CD14-positive monocyte (primary cell): ENCODE measurements around the gene SLC22A5. TPM values are rescaled to one million over a fixed set of nuclear protein-coding genes. Genes with fewer than 3 reads are reported as not detected.
A peak's percentile ranks its signal among the peaks of the same experiment; 100 is the strongest.

Experiments used
- DNase-seq, 3 donors: peaks; one replicate each; pipeline ENCODE4 v3.0.0-alpha.2; 2011 to 2022
- H2AFZ ChIP-seq: 2 replicates; pipeline ENCODE4 v1.6.0; 2012; ENCODE audit warnings: mild to moderate bottlenecking, low read depth, low read length, inconsistent platforms; ENCODE audit not compliant: insufficient read depth, poor library complexity, severe bottlenecking
- H3K27ac ChIP-seq, 2 donors: 1 replicate in 1 of 2; 2 replicates in 1 of 2; pipeline ENCODE4 v1.5.1; 2012 to 2013; ENCODE audit warnings: low read length in 2 of 2, control low read depth in 1 of 2, inconsistent platforms in 1 of 2, low read depth in 1 of 2, mild to moderate bottlenecking in 1 of 2
- H3K27me3 ChIP-seq, 2 donors: one replicate each; pipeline versions ENCODE4 v1.6.0 to v1.6.1; 2011 to 2013; ENCODE audit warnings: low read length in 2 of 2; ENCODE audit not compliant: control insufficient read depth in 2 of 2, insufficient read depth in 2 of 2
- H3K36me3 ChIP-seq, 2 donors: replicated peaks in 1 of 2; 1 replicate in 1 of 2; 2 replicates in 1 of 2; pipeline versions ENCODE4 v1.5.1 to v1.6.1; 2012 to 2013; ENCODE audit warnings: low read length in 2 of 2, control low read depth in 1 of 2, inconsistent platforms in 1 of 2, mild to moderate bottlenecking in 1 of 2; ENCODE audit not compliant: insufficient read depth in 2 of 2, control insufficient read depth in 1 of 2
- H3K4me1 ChIP-seq, 2 donors: 1 replicate in 1 of 2; 2 replicates in 1 of 2; pipeline versions ENCODE4 v1.5.1 to v1.6.1; 2012 to 2013; ENCODE audit warnings: low read length in 2 of 2, control low read depth in 1 of 2, inconsistent platforms in 1 of 2, mild to moderate bottlenecking in 1 of 2, moderate library complexity in 1 of 2; ENCODE audit not compliant: insufficient read depth in 2 of 2, control insufficient read depth in 1 of 2
- H3K4me2 ChIP-seq: replicated peaks from 2 replicates; pipeline ENCODE3; 2012; ENCODE audit warnings: low read length, moderate library complexity, mild to moderate bottlenecking; ENCODE audit not compliant: poor library complexity, severe bottlenecking; ENCODE audit errors: extremely low read depth
- H3K4me3 ChIP-seq, 3 experiments: fragments of 200-600 bp in 1 of 3; sonication (generic) in 1 of 3; replicated peaks in 1 of 3; 1 replicate in 2 of 3; 2 replicates in 1 of 3; pipeline ENCODE4 v1.5.1; 2011 to 2013; ENCODE audit warnings: low read length in 3 of 3, mild to moderate bottlenecking in 3 of 3, control low read depth in 2 of 3, low read depth in 2 of 3, inconsistent platforms in 1 of 3, moderate library complexity in 1 of 3
- H3K79me2 ChIP-seq: 2 replicates; pipeline ENCODE4 v1.6.0; 2012; ENCODE audit warnings: mild to moderate bottlenecking, control low read depth, inconsistent platforms, low read length, moderate library complexity; ENCODE audit not compliant: insufficient read depth
- H3K9ac ChIP-seq: 2 replicates; pipeline ENCODE4 v1.6.0; 2017; ENCODE audit warnings: low read length, mild to moderate bottlenecking; ENCODE audit not compliant: insufficient read depth, poor library complexity, severe bottlenecking
- H3K9me3 ChIP-seq, 2 donors: replicated peaks in 1 of 2; 1 replicate in 1 of 2; 2 replicates in 1 of 2; pipeline versions ENCODE4 v1.5.1 to v1.6.1; 2012 to 2013; ENCODE audit warnings: low read length in 2 of 2, control low read depth in 1 of 2; ENCODE audit not compliant: control insufficient read depth in 1 of 2, insufficient read depth in 1 of 2
- H4K20me1 ChIP-seq: 2 replicates; pipeline ENCODE4 v1.6.0; 2012; ENCODE audit warnings: mild to moderate bottlenecking, low read length, control low read depth, moderate library complexity; ENCODE audit not compliant: insufficient read depth
- H3K27ac Mint-ChIP-seq, 7 donors: one replicate each; pipeline ENCODE4 v1.8.0; 2020; ENCODE audit warnings: mild to moderate bottlenecking in 7 of 7, mixed read lengths in 7 of 7, moderate library complexity in 6 of 7, inconsistent platforms in 2 of 7
- H3K27me3 Mint-ChIP-seq, 3 donors: one replicate each; pipeline ENCODE4 v1.8.0; 2021 to 2022; ENCODE audit warnings: low read depth in 3 of 3, mild to moderate bottlenecking in 3 of 3, mixed read lengths in 3 of 3, moderate library complexity in 3 of 3, inconsistent platforms in 1 of 3
- H3K36me3 Mint-ChIP-seq, 2 donors: one replicate each; pipeline ENCODE4 v1.8.0; 2020; ENCODE audit warnings: mixed read lengths in 2 of 2, inconsistent platforms in 1 of 2, mild to moderate bottlenecking in 1 of 2
- H3K4me1 Mint-ChIP-seq: one replicate; pipeline ENCODE4 v1.8.0; 2020; ENCODE audit warnings: mild to moderate bottlenecking, mixed read lengths
- H3K4me3 Mint-ChIP-seq, 2 donors: one replicate each; pipeline ENCODE4 v1.8.0; 2020; ENCODE audit warnings: mild to moderate bottlenecking in 2 of 2, mixed read lengths in 2 of 2, moderate library complexity in 1 of 2
- H3K9me3 Mint-ChIP-seq, 7 donors: one replicate each; pipeline ENCODE4 v1.8.0; 2020 to 2022; ENCODE audit warnings: mixed read lengths in 7 of 7, mild to moderate bottlenecking in 6 of 7, moderate library complexity in 6 of 7, inconsistent platforms in 2 of 7
- CTCF ChIP-seq: fragments of 200-600 bp; IDR thresholded peaks from one replicate; pipeline ENCODE4 v1.8.0; 2022; ENCODE audit warnings: antibody characterized with exemption, mild to moderate bottlenecking
- WGBS: methylation state at CpG from one replicate; pipeline ENCODE4 v1.1.5; 2013; ENCODE audit warnings: missing lambda C conversion rate; ENCODE audit not compliant: insufficient coverage; 5-methylcytosine and 5-hydroxymethylcytosine counted together
- intact Hi-C, 2 donors: fragments of 100-400 bp; cut with micrococcal nuclease; formaldehyde crosslinking; loops; one replicate each; pipeline versions ENCODE4 v1.15.0 to v1.15.1; 2023
- polyA plus RNA-seq, 3 donors: library from polyadenylated mRNA; depleted of rRNA in 1 of 3; unstranded in 2 of 3; stranded (reverse) in 1 of 3; fragments of 300-500 nt in 2 of 3; fragments of >200 nt in 1 of 3; fragmentation: Illumina TruSeq in 2 of 3; gene quantifications; 1 replicate in 2 of 3; 2 replicates in 1 of 3; pipeline ENCODE4 v1.2.3, GENCODE V29; 2012 to 2021

Gene SLC22A5
- polyA plus RNA-seq, 3 donors = 2.4 to 14.6 (median 3.5) TPM

- Mint-ChIP-seq H3K27ac (peak overlapping the region; percentile 95 to 98 (median 98)), H3K27me3 (peaks cover 0 to 2% (median 0%) of the 10 kb centered on the region in 3 donors), H3K36me3 (peaks cover 35 to 40% of the 10 kb centered on the region in 2 donors), H3K4me3 (no peak overlapping the region), H3K9me3 (no peaks in the 10 kb centered on the region), H3K4me1 (peaks cover 94% of the 10 kb centered on the region)
- Histone ChIP-seq H4K20me1 (no peaks in the 10 kb centered on the region), H3K36me3 (peaks cover 0 to 8% of the 10 kb centered on the region in 2 donors), H3K4me3 (peak overlapping the region in 1 of 3 experiments; percentile 62), H3K79me2 (peaks cover 88% of the 10 kb centered on the region), H3K9me3 (no peaks in the 10 kb centered on the region), H3K27ac (peak overlapping the region; percentile 97 to 99), H3K4me2 (peak overlapping the region; percentile 67), H3K9ac (no peak overlapping the region), H3K27me3 (no peaks in the 10 kb centered on the region), H2AFZ (no peak overlapping the region), H3K4me1 (peaks cover 94 to 97% of the 10 kb centered on the region in 2 donors)
- 96% methylated on average over 7 of the region's 9 CpGs for WGBS
- intact Hi-C loops = loop anchor here (5.0 kb wide), 2 partner anchors 34 to 64 kb away; partner anchors contain the start of gene IRF1 (in 1 of the 2)
- no peak for TF ChIP-seq CTCF
- no peak for DNase-seq
Observed at GRCh38 chr5:132428484-132429462, 59.3 kb downstream of the SLC22A5 start.
